ENCODE data around the gene REL. TPM values are rescaled to one million over a fixed set of nuclear protein-coding genes. Genes with fewer than 3 reads are reported as not detected.
A peak's percentile ranks its signal among the peaks of the same experiment; 100 is the strongest.

Gene REL
- total and polyA plus RNA-seq, 2 of the 13 experiments (the other 11 are each of a cell fraction or from before 2014, with no cell fraction given): 3.7 to 7.0 TPM

GRCh38 chr2:60881047-60881932 is at the start of gene REL (continued):
- TF ChIP-seq AKNA (CRISPR knock-in tag; IDR thresholded peaks at IDR 0.05; ENCODE audit: borderline replicate concordance) (no peak), ZFP82 (CRISPR knock-in tag; IDR thresholded peaks at IDR 0.05; ENCODE audit: borderline replicate concordance) (peak; percentile 88), POGK (CRISPR knock-in tag; conservative IDR thresholded peaks at IDR 0.05) (peak; percentile 90), MTF1 (CRISPR knock-in tag; IDR thresholded peaks at IDR 0.05) (peak; percentile 57; the same call in 1 of the 2 replicates), ZMAT3 (CRISPR knock-in tag; conservative IDR thresholded peaks at IDR 0.05) (peak; percentile 62; the same call in 1 of the 2 replicates), PPARG (CRISPR knock-in tag; conservative IDR thresholded peaks at IDR 0.05) (peak; percentile 64; the same call in 1 of the 2 replicates), KIAA2018 (CRISPR knock-in tag; IDR thresholded peaks at IDR 0.05; ENCODE audit: borderline replicate concordance) (no peak), ATF3 (CRISPR knock-in tag; IDR thresholded peaks at IDR 0.05) (peak; percentile 20; the same call in 1 of the 2 replicates), ZNF510 (CRISPR knock-in tag; IDR thresholded peaks at IDR 0.05; ENCODE audit: low read depth) (peak; percentile 98), ZFY (CRISPR knock-in tag; IDR thresholded peaks at IDR 0.05) (peak; percentile 94)
